Measurements from ENCODE around the gene SMIM33. TPM values are rescaled to one million over a fixed set of nuclear protein-coding genes. Genes with fewer than 3 reads are reported as not detected.

The SMIM33 gene
- total and polyA plus RNA-seq, 10 of the 15 experiments (the other 5 are each of a cell fraction or from before 2014, with no cell fraction given) = 0.03 to 0.25 (median 0.07) TPM; not detected in 4

DNA sequence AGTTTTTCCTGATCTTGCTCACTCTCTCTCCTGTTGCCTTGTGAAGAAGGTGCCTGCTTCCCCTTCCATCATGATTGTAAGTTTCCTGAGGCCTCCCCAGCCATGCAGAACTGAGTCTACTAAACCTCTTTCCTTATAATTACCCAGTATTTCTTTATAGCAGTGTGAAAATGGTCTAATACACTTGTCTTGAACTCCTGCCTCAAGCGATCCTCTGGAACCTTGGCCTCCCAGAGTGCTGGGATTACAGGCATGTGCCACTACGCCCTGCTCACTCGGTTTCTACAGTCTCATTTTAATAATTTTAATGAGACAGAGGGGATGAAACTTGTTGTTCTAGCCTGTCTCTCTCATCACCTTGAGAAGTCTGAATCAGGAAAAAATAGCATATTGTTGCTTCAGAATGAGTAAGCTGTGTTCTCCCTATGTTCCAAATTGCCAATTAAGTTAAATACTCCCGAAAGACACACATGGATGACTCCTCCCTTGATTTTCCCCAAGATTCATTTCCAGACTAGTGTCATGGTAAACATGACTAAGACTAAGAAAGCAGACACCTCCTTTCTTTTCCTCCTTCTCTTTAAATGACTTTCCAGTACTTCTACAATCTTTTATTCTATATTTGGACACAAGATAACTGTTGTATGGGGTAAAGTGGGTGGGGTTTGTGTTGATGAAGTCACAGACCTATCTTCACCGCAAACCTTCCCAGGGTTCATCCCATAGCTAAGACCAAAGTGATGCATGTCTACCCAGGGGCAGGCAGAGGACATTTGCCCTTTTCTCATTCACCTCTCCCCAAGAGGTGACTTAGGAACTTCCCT is 23.6 kb upstream of the SMIM33 start (continued):
- TF ChIP-seq, protein P1, sequence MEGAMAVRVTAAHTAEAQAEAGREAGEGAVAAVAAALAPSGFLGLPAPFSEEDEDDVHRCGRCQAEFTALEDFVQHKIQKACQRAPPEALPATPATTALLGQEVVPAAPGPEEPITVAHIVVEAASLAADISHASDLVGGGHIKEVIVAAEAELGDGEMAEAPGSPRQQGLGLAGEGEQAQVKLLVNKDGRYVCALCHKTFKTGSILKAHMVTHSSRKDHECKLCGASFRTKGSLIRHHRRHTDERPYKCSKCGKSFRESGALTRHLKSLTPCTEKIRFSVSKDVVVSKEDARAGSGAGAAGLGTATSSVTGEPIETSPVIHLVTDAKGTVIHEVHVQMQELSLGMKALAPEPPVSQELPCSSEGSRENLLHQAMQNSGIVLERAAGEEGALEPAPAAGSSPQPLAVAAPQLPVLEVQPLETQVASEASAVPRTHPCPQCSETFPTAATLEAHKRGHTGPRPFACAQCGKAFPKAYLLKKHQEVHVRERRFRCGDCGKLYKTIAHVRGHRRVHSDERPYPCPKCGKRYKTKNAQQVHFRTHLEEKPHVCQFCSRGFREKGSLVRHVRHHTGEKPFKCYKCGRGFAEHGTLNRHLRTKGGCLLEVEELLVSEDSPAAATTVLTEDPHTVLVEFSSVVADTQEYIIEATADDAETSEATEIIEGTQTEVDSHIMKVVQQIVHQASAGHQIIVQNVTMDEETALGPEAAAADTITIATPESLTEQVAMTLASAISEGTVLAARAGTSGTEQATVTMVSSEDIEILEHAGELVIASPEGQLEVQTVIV (IDR thresholded peaks at IDR 0.05; ENCODE audit: borderline replicate concordance, partially characterized antibody) = no peak
- TF ChIP-seq SMC3 (IDR thresholded peaks at IDR 0.05; ENCODE audit: borderline replicate concordance, low read length) (no peak), MEF2A (IDR thresholded peaks at IDR 0.05; ENCODE audit: insufficient read depth, low read depth, low read length) (peak; percentile 96), HCFC1 (IDR thresholded peaks at IDR 0.05; ENCODE audit: low read length) (no peak), LARP7 (IDR thresholded peaks at IDR 0.05) (no peak), ZNF207 (IDR thresholded peaks at IDR 0.05; ENCODE audit: borderline replicate concordance) (no peak), NRF1 (conservative IDR thresholded peaks at IDR 0.05; ENCODE audit: low read depth, low read length) (no peak), BRCA1 (IDR thresholded peaks at IDR 0.05; ENCODE audit: low read depth, low read length) (no peak), CREM (IDR thresholded peaks at IDR 0.05; ENCODE audit: low read depth) (peak; percentile 95), IKZF2 (IDR thresholded peaks at IDR 0.05) (peak; percentile 99 to 100), NR2F1 (conservative IDR thresholded peaks at IDR 0.05) (peak; percentile 90), PAX5 (IDR thresholded peaks at IDR 0.05; ENCODE audit: borderline replicate concordance, low read depth, low read length) (peak; percentile 83), ASH2L (IDR thresholded peaks at IDR 0.05; ENCODE audit: borderline replicate concordance, low read depth) (no peak), RAD51 (IDR thresholded peaks at IDR 0.05) (peak; percentile 33; the same call in 1 of the 2 replicates), CHD4 (IDR thresholded peaks at IDR 0.05) (no peak), SPI1 (IDR thresholded peaks at IDR 0.05; ENCODE audit: borderline replicate concordance, insufficient read depth, low read depth, low read length) (no peak), ESRRA (IDR thresholded peaks at IDR 0.05; ENCODE audit: low read length) (no peak)
- TF ChIP-seq, protein P2, sequence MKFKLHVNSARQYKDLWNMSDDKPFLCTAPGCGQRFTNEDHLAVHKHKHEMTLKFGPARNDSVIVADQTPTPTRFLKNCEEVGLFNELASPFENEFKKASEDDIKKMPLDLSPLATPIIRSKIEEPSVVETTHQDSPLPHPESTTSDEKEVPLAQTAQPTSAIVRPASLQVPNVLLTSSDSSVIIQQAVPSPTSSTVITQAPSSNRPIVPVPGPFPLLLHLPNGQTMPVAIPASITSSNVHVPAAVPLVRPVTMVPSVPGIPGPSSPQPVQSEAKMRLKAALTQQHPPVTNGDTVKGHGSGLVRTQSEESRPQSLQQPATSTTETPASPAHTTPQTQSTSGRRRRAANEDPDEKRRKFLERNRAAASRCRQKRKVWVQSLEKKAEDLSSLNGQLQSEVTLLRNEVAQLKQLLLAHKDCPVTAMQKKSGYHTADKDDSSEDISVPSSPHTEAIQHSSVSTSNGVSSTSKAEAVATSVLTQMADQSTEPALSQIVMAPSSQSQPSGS (IDR thresholded peaks at IDR 0.05; ENCODE audit: low read length) = peak; percentile 99
- TF ChIP-seq, protein P3, sequence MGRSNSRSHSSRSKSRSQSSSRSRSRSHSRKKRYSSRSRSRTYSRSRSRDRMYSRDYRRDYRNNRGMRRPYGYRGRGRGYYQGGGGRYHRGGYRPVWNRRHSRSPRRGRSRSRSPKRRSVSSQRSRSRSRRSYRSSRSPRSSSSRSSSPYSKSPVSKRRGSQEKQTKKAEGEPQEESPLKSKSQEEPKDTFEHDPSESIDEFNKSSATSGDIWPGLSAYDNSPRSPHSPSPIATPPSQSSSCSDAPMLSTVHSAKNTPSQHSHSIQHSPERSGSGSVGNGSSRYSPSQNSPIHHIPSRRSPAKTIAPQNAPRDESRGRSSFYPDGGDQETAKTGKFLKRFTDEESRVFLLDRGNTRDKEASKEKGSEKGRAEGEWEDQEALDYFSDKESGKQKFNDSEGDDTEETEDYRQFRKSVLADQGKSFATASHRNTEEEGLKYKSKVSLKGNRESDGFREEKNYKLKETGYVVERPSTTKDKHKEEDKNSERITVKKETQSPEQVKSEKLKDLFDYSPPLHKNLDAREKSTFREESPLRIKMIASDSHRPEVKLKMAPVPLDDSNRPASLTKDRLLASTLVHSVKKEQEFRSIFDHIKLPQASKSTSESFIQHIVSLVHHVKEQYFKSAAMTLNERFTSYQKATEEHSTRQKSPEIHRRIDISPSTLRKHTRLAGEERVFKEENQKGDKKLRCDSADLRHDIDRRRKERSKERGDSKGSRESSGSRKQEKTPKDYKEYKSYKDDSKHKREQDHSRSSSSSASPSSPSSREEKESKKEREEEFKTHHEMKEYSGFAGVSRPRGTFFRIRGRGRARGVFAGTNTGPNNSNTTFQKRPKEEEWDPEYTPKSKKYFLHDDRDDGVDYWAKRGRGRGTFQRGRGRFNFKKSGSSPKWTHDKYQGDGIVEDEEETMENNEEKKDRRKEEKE (IDR thresholded peaks at IDR 0.05) = no peak
- TF ChIP-seq, protein P4, sequence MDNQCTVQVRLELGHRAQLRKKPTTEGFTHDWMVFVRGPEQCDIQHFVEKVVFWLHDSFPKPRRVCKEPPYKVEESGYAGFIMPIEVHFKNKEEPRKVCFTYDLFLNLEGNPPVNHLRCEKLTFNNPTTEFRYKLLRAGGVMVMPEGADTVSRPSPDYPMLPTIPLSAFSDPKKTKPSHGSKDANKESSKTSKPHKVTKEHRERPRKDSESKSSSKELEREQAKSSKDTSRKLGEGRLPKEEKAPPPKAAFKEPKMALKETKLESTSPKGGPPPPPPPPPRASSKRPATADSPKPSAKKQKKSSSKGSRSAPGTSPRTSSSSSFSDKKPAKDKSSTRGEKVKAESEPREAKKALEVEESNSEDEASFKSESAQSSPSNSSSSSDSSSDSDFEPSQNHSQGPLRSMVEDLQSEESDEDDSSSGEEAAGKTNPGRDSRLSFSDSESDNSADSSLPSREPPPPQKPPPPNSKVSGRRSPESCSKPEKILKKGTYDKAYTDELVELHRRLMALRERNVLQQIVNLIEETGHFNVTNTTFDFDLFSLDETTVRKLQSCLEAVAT (IDR thresholded peaks at IDR 0.05) = 0 out of 2 replicates have a peak, but pooled peaks have one; percentile 12

All from GM12878 (cell line).